CD4-positive, alpha-beta T cell treated with Interleukin-17A for 1 hour (primary cell): ENCODE data around the gene ADGRB3.
"Not testable (repeated sequence)": the region's sequence is repeated elsewhere in the genome, so short reads cannot be mapped to it uniquely, and the experiment has no call there.

Experiments
- DNase-seq: peaks from one replicate; pipeline ENCODE4 v3.0.0-alpha.2; 2020

The ADGRB3 gene

DNA sequence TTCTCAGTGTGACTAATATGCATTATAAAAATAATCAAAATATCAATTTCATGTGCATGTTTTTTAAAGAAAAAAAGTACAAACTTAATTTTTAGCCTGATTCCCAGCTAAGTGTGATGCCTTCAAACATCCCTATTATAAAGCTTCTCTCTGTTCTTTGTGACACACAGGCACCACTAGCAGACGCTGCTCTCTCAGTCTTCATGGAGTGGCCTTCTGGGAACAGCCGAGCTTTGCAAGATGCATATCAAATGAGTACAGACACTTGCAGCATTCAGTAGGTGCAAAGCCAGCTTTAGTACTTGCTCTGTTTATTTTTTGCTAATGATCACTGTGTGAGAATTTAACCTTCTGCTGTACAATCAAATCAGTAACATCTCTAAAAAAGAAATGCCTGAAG, 340.0 kb downstream of the ADGRB3 start:
- no peak for DNase-seq

DNA sequence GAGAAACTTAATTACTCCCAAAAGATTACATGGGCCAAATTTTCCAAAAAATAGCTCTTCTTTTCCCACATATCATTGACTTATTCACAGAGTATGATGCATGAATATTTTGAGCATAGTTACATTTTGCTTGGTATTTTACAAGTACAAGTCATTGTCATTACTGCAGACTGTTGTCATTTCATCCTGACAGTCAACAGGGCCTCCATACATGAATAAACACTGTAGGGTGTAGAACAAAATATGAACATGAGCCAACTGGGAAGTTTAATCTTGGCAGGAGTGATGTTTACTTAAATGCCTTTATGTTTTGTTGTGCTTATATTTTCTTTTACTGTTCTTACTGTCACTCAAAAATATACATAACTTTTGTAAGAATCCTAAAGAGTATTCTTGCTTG, 340.7 kb downstream of the ADGRB3 start:
- DNase-seq: no peak

DNA sequence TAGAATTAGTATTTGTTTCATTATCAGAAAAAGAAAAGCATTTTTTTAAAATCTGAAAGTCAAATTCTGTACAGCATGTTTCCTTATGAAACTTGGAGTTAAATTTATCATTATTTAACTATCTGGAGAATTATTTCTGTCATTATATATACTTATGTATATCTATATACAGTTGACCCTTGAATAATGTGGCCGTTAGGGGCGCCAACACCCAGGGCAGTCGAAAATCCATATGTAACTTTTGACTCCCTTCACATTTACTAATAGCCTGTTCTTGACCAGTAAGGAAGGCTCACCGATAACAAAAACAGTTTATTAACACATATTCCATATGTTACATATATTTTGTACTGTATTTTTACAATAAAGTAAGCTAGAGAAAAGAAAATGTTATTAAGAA, 341.2 kb downstream of the ADGRB3 start:
- no peak for DNase-seq

GRCh38 chr6:68978411-68978810, 343.3 kb downstream of the ADGRB3 start:
- no peak for DNase-seq

DNA sequence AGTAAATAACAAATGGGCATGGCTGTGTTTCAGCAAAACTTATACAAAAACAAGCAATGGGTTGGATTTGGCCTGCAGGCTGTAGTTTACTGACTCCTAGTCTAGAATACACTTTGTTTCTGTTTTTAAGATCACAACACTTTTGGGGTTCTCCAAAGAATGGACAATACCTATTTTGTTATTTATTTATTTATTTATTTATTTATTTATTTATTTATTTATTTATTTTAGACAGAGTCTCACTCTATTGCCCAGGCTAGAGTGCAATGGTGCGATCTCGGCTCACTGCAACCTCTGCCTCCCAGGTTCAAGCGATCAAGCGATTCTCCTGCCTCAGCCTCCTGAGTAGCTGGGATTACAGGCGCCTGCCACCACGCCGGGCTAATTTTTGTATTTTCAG, 346.6 kb downstream of the ADGRB3 start:
- not testable (repeated sequence) for DNase-seq

- DNase-seq: no peak
Observed at GRCh38 chr6:68988698-68989097, 353.6 kb downstream of the ADGRB3 start.

GRCh38 chr6:68990317-68990716, 355.2 kb downstream of the ADGRB3 start:
- no peak for DNase-seq

DNA sequence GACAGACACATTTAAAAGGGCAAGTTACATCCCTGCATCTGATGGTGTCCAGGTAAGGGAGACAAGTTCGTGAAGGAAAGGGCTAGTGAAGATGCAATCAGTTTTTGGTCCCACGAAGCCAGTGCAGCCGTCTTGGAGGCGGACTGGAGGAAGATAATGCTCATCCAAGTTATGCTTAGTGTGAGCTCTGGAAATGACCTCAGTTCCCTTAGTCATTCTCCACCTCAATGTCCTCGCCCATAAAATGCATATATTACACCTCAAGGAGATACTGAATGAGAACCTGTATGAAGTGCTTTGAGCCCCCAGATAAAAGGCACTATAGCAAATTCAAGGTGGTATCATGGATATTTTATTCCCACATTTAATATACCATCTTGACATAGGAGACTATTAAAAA, 358.8 kb downstream of the ADGRB3 start:
- DNase-seq: no peak

GRCh38 chr6:68994521-68994920, 359.4 kb downstream of the ADGRB3 start:
- DNase-seq: no peak

- no peak for DNase-seq
Observed at GRCh38 chr6:69005199-69005598, 370.1 kb downstream of the ADGRB3 start.

GRCh38 chr6:69007781-69008180, 372.7 kb downstream of the ADGRB3 start:
- no peak for DNase-seq

- no peak for DNase-seq
Observed at GRCh38 chr6:69012211-69012610, 377.1 kb downstream of the ADGRB3 start.

DNA sequence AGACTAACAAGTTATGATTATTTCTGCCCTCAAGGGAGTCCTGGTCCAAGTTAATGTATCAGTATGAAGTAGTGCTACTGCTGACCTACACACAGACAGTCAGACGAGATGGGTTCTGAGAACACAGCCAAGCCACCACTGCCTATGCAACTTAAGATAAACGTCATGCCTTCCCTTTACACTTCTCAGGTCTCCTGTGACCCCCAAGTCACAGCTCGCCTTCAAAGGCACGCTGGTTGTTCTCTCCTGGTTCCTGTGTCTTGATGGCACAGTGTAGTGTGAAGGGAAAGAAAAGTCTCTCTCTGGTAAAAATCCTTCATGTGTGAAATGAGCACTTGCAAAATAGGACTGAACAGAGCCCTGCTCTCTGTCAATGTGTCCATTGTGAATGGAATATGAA, 377.8 kb downstream of the ADGRB3 start:
- no peak for DNase-seq

DNA sequence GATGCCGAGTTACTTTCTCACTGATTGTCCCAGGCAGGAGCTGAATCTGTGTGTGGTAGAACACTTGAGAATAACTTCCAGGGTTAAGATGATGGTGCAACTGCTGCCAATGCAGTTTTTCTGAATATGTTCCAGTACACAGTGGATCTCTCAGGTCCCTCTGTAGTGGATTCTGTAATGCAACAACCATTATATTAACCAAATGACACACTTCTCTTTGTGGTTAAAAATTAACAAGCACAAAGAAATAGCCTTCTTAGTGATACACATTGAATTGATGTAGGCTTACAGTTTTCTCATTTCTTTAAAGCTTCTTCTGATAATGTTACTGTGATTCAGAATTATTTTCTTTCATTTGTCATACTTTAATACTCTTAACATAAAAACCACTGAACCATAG, 383.8 kb downstream of the ADGRB3 start:
- no peak for DNase-seq

- no peak for DNase-seq
Observed at GRCh38 chr6:69019832-69020231, 384.8 kb downstream of the ADGRB3 start.

GRCh38 chr6:69022993-69023392, 387.9 kb downstream of the ADGRB3 start:
- no peak for DNase-seq

- no peak for DNase-seq
Observed at GRCh38 chr6:69026243-69026642, 391.2 kb downstream of the ADGRB3 start.

- no peak for DNase-seq
Observed at GRCh38 chr6:69026715-69027114, 391.6 kb downstream of the ADGRB3 start.

- DNase-seq: no peak
Observed at GRCh38 chr6:69027861-69028260, 392.8 kb downstream of the ADGRB3 start.

- no peak for DNase-seq
Observed at GRCh38 chr6:69038841-69039240, 403.8 kb downstream of the ADGRB3 start.

DNA sequence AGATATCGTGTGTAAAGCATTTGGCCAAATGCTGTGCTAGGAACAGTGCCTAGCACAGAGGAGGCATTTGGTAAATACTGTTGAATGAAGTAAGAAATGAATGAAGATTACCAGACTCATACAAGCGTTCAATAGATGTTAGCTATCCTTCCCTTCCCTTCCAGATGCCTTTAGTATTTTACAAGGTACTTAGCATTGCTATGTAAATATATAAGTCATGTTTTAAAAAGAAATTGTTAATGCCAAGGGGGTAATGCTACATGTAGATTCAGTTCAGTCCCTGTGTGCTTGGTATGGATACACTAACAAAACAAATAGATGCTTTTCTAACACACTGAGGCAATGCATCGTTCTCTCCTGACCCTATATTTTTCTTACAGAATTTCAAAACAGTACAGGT, 407.2 kb downstream of the ADGRB3 start:
- DNase-seq: no peak

- no peak for DNase-seq
Observed at GRCh38 chr6:69044534-69044933, 409.5 kb downstream of the ADGRB3 start.

DNA sequence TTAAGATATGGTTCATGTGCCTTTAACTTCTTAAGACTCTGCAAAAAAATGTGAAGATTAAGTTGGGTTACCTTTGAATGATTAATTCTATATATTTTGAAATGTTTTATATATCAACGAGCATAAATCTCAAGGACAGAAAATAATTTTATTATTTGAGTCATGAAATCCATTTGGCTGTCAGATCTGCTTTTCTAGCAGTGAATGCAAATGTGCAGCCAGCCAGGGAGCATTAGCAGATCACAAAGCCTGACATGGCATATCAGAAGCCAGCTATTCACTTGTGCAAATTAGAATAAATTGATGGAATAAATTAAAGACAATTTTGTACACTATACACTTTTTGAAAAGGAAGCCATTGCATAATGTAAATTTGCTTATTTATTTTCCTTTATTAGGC, 424.3 kb downstream of the ADGRB3 start:
- no peak for DNase-seq

DNA sequence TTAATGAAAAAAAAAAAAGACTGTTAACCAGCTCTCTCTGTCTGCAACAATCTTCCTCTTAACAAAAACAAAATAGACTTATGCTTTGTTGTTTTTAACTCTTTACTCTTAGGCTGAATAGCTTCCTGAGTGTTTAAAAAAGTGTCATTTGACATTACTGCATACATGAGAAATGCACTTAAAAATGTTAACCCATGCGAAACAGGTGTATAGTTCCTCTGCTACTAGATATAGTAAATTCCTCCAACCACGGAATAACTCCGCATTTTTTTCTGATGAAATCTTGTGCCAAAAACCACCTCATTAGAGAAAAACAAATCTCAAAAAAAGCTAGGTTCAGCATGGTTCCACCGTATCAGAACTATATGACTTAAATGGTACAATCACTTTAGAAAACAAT, 426.0 kb downstream of the ADGRB3 start:
- no peak for DNase-seq

DNA sequence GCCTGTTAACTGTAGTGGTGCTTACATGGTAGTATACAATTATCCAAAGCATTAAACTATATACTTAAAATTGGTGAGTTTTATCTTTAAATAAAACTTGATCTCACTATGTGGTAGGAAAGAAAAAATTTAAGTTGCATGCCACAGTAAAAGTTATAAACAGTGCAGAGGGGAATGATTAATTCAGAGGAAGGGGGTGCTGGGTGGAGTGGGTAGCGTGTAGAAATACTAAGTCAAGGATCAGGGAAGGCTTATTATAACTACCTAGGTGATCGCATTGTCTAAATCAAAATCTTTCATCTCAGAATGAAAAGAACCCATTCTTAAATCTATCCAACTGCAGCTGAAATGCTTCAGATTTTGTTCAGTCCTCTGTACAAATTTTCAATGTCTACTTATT, 428.3 kb downstream of the ADGRB3 start:
- DNase-seq: no peak

GRCh38 chr6:69064226-69064625, 429.1 kb downstream of the ADGRB3 start:
- no peak for DNase-seq
